ENCODE measurements around the gene BSND. TPM values are rescaled to one million over a fixed set of nuclear protein-coding genes. Genes with fewer than 3 reads are reported as not detected.
A peak's percentile ranks its signal among the peaks of the same experiment; 100 is the strongest.

BSND gene
- total RNA-seq, 4 donors from 2014 or later: not detected

DNA sequence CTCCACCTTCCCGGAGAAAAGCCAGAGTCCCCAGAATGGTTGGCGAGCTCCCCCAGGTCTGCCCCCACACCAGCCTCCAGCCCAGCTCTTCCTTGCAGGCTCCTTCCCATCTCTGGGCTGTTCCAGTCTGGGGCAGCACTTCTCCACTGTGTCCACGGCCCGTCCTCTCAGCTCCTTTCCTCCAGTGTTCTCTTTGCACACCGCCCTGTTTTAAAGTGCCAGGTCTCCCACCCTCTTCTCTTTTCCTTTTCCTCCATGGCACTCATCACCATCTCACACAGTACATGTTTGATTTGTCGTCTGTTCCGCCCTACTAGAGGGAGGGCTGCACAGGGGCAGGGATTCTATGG is 34.5 kb downstream of the BSND start:
- no peaks in the 10 kb centered on the region for H3K27me3 ChIP-seq
- no peak for TF ChIP-seq POLR2A (IDR thresholded peaks at IDR 0.05)
- TF ChIP-seq, protein P1, sequence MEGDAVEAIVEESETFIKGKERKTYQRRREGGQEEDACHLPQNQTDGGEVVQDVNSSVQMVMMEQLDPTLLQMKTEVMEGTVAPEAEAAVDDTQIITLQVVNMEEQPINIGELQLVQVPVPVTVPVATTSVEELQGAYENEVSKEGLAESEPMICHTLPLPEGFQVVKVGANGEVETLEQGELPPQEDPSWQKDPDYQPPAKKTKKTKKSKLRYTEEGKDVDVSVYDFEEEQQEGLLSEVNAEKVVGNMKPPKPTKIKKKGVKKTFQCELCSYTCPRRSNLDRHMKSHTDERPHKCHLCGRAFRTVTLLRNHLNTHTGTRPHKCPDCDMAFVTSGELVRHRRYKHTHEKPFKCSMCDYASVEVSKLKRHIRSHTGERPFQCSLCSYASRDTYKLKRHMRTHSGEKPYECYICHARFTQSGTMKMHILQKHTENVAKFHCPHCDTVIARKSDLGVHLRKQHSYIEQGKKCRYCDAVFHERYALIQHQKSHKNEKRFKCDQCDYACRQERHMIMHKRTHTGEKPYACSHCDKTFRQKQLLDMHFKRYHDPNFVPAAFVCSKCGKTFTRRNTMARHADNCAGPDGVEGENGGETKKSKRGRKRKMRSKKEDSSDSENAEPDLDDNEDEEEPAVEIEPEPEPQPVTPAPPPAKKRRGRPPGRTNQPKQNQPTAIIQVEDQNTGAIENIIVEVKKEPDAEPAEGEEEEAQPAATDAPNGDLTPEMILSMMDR (IDR thresholded peaks at IDR 0.05): no peak
- no peak overlapping the region for H3K4me3 ChIP-seq
- no peak overlapping the region for H3K27ac ChIP-seq
- no peaks in the 10 kb centered on the region for H3K36me3 ChIP-seq
- no peaks in the 10 kb centered on the region for H3K9me3 ChIP-seq
- no peak for DNase-seq
- H3K4me1 ChIP-seq: no peaks in the 10 kb centered on the region

DNA sequence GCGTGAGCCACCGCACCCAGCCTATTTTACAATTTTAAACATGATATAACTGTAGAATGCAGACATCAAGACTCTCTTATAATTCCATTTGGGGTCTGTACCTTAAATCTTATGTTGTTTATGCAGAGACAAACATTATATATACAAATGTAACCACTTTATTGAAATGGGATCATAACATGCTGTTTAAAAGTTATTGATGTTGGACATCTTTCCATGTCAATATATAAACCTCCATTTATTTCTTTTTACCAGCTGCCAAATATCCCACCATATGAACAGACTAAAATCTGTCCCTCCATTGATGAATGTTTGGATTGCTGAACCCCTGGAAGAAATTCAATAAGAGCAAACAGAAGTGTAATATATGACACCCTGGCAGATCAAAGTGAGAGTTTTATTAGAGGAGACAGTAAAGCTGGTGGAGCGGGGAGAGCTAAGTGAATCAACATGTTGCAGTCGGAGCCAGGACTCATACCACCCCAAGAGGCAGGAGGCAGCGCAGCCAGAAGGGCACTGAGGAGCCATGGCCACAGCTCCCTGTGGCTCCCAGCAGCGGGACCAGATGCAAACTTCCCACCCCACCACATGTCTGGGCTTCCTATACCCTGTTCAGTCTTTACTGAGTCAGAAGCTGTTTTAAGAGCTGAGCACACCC is 35.9 kb downstream of the BSND start:
- Histone ChIP-seq H3K27ac (no peak overlapping the region), H3K27me3 (no peaks in the 10 kb centered on the region), H3K4me3 (no peak overlapping the region), H3K4me1 (peaks cover 0 to 8% (median 0%) of the 10 kb centered on the region in 4 donors), H3K36me3 (no peaks in the 10 kb centered on the region), H3K9me3 (no peaks in the 10 kb centered on the region)
- TF ChIP-seq, protein P1 (IDR thresholded peaks at IDR 0.05): no peak
- no peak for TF ChIP-seq POLR2A (IDR thresholded peaks at IDR 0.05)
- no peak for DNase-seq

- H3K9me3 ChIP-seq: no peaks in the 10 kb centered on the region
- DNase-seq: no peak
- no peaks in the 10 kb centered on the region for H3K36me3 ChIP-seq
- TF ChIP-seq, protein P1 (IDR thresholded peaks at IDR 0.05): peak in 3 of 6 experiments; percentile 14 to 28 (median 16)
- no peak for TF ChIP-seq POLR2A (IDR thresholded peaks at IDR 0.05)
- no peak overlapping the region for H3K4me3 ChIP-seq
- no peak overlapping the region for H3K27ac ChIP-seq
- no peaks in the 10 kb centered on the region for H3K27me3 ChIP-seq
- H3K4me1 ChIP-seq: peaks cover 0 to 19% (median 0%) of the 10 kb centered on the region in 4 donors
Observed at GRCh38 chr1:55035904-55036303, 37.2 kb downstream of the BSND start.

- H3K27me3 ChIP-seq: no peaks in the 10 kb centered on the region
- no peaks in the 10 kb centered on the region for H3K9me3 ChIP-seq
Observed at GRCh38 chr1:55037733-55038551, 39.2 kb downstream of the BSND start.

GRCh38 chr1:55038552-55038838 is 39.8 kb downstream of the BSND start:
- H3K27me3 ChIP-seq: no peaks in the 10 kb centered on the region
- H3K9me3 ChIP-seq: no peaks in the 10 kb centered on the region
- no peak for DNase-seq

More at GRCh38 chr1:55037733-55038551, 39.2 kb downstream of the BSND start:
- Histone ChIP-seq H3K27ac (no peak overlapping the region), H3K4me3 (no peak overlapping the region), H3K4me1 (peaks cover 0 to 19% (median 0%) of the 10 kb centered on the region in 4 donors), H3K36me3 (no peaks in the 10 kb centered on the region)
- peak in 1 of 3 donors; percentile 40 for DNase-seq
- TF ChIP-seq POLR2A (IDR thresholded peaks at IDR 0.05): no peak
- TF ChIP-seq, protein P1 (IDR thresholded peaks at IDR 0.05): no peak

More at GRCh38 chr1:55038552-55038838, 39.8 kb downstream of the BSND start:
- Histone ChIP-seq H3K4me3 (no peak overlapping the region), H3K36me3 (no peaks in the 10 kb centered on the region), H3K27ac (no peak overlapping the region), H3K4me1 (peaks cover 0 to 19% (median 0%) of the 10 kb centered on the region in 4 donors)
- no peak for TF ChIP-seq POLR2A (IDR thresholded peaks at IDR 0.05)
- TF ChIP-seq, protein P1 (IDR thresholded peaks at IDR 0.05): no peak
